Fibroblast of skin of abdomen (primary cell): Measurements from ENCODE around the gene LASP1NB.

Source experiments
- DNase-seq: peaks from one replicate; pipeline ENCODE4 v3.0.0-alpha.2; 2013

The LASP1NB gene

DNA sequence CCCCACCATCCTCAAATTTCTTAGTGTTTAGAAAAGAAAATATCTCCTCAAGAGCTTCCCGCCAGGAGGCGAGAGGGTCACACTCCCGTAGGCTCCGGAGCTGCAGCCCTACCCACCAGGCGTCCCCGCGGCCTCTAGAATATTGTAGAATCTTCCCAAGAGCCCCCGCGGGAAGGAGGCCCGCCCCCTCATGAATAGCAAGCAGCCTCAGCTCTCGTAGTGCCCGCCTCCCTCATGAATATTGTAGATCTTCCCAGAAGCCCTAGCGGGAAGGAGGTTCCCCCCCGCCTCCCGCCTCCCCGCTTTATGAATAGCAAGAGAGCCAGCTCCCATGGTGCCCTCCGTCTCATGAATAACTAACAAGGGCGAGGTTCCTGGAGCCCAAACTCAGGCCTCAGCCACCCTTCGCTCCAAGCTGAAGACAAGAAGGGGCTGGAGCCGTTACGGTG, 41.9 kb downstream of the LASP1NB start, which contains the start of gene FBXO47:
FBXO47 (minus strand) TSS at position 114 of the 449 bp plus-strand sequence. CDS start 4,378 bp downstream, outside the sequence.
- DNase-seq: peak; percentile 88

DNA sequence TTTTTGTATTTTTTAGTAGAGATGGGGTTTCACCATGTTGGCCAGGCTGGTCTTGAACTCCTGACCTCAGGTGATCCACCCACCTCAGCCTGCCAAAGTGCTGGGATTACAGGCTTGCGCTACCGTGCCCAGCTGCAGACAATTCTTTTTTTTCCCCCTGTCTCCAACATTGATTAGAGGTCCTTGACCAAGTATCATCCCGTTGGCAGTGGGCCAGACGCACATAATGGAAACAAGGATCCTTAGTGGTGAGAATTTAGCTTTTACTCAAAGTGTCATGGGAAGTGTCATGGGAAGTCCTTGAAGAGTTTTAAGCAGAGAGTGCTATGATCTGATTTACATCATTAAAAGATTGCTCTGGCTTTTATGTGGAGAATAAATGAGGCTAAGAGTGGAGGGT, 43.9 kb downstream of the LASP1NB start:
- no peak for DNase-seq

GRCh38 chr17:38970128-38970527, 44.7 kb downstream of the LASP1NB start:
- DNase-seq: no peak

DNA sequence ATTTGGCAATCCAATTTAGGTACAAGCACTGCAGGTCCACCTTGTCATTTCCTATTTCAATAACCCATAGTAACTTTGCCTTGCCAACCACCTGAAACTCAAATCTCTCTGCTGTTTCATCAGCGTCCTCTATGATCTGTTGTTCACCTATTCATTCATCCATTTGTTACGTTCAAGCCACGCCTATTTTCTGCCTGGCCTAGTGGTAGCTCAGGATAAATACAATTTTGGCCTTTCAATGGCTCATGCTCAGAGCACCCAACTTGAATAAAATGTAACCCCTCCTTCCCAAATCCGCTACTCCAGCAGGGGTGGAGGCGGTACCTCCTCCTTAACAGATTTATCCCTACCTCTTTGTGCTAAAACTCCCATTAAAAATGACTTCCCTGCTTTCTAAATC, 45.4 kb downstream of the LASP1NB start:
- DNase-seq: no peak

DNA sequence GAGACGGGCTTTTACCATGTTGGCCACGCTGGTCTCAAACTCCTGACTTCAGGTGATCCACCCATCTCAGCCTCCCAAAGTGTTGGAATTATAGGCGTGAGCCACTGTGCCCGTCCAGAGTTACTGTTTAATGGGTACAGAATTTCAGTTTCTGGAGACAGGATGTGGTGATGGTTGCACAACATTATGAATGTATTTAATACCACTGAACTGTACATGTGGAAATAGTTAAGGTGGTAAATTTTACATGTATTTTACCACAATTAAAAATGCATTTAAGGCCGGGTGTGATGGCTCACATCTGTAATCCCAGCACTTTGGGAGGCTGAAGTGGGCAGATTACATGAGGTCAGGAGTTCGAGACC, 50.8 kb downstream of the LASP1NB start:
- DNase-seq: peak; percentile 66

DNA sequence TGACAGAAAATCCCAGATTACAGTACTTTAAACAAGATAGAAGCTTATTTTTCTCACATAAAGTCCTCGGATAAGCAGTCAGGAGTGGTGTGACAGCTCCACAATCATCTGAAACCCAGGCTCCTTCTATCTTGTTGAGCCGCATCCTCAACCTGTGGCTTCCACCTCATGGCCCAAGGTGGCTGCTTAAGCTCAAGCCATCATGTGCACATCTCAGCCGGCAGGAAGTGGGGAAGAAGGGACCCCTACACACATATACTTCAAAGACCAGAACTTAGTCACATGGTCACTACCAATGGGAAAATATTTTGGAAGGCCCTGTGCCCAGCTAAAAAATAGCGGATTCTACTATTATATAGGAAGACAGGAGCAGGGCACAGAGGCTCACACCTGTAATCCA, 52.8 kb downstream of the LASP1NB start:
- DNase-seq: no peak
